Uterus (tissue), 4 donors: ENCODE measurements around the gene ZMYND10. TPM values are rescaled to one million over a fixed set of nuclear protein-coding genes. Genes with fewer than 3 reads are reported as not detected.
A peak's percentile ranks its signal among the peaks of the same experiment; 100 is the strongest.

ENCODE experiments used
- DNase-seq, 2 donors: peaks; one replicate each; pipeline ENCODE4 v3.0.0-alpha.2; 2019 to 2020
- H3K27ac ChIP-seq, 2 donors: fragments of 200-600 bp; sonication (generic); 1 replicate in 1 of 2; 2 replicates in 1 of 2; pipeline ENCODE4 v1.5.1; 2016 to 2018
- H3K27me3 ChIP-seq, 2 donors: fragments of 200-600 bp; sonication (generic); one replicate each; pipeline ENCODE4 v1.5.1; 2018 to 2019; ENCODE audit warnings: control low read depth in 1 of 2
- H3K36me3 ChIP-seq, 2 donors: fragments of 200-600 bp; sonication (generic); one replicate each; pipeline ENCODE4 v1.5.1; 2019; ENCODE audit warnings: control low read depth in 1 of 2
- H3K4me1 ChIP-seq, 2 donors: fragments of 200-600 bp; sonication (generic); one replicate each; pipeline ENCODE4 v1.5.1; 2018 to 2019; ENCODE audit warnings: control low read depth in 1 of 2
- H3K4me3 ChIP-seq, 2 donors: fragments of 200-600 bp; sonication (generic); 1 replicate in 1 of 2; 2 replicates in 1 of 2; pipeline ENCODE4 v1.5.1; 2018 to 2019; ENCODE audit warnings: mild to moderate bottlenecking in 1 of 2
- H3K9me3 ChIP-seq, 2 donors: fragments of 200-600 bp; sonication (generic); one replicate each; pipeline ENCODE4 v1.5.1; 2019; ENCODE audit warnings: control low read depth in 1 of 2
- CTCF ChIP-seq, 4 experiments: fragments of 200-600 bp in 2 of 4; fragments of 450-650 bp in 2 of 4; sonication (generic) in 2 of 4; IDR thresholded peaks; one replicate each; pipeline ENCODE4 v1.5.1; 2016 to 2019; ENCODE audit warnings: antibody characterized with exemption in 4 of 4, mild to moderate bottlenecking in 2 of 4, moderate library complexity in 1 of 4
- POLR2A ChIP-seq, 2 donors: fragments of 450-650 bp; IDR thresholded peaks; one replicate each; pipeline ENCODE4 v1.6.1; 2016; ENCODE audit warnings: antibody characterized with exemption in 2 of 2, mild to moderate bottlenecking in 1 of 2, moderate library complexity in 1 of 2
- intact Hi-C: fragments of 100-400 bp; cut with DNase I; formaldehyde crosslinking; loops from one replicate; pipeline ENCODE4 v1.15.1; 2023; ENCODE audit warnings: low total_unique reads
- total RNA-seq, 4 donors: library from RNA; depleted of rRNA in 3 of 4; stranded (reverse); fragments of >200 nt in 3 of 4; gene quantifications; one replicate each; pipeline versions ENCODE4 v1.1.0 to v1.2.4, GENCODE V29; 2014 to 2023
- donor health status: DM: yes; HTN: yes; CAD: no.

The ZMYND10 gene
- total RNA-seq, 4 donors from 2014 or later = 1.5 to 11.4 (median 4.9) TPM

DNA sequence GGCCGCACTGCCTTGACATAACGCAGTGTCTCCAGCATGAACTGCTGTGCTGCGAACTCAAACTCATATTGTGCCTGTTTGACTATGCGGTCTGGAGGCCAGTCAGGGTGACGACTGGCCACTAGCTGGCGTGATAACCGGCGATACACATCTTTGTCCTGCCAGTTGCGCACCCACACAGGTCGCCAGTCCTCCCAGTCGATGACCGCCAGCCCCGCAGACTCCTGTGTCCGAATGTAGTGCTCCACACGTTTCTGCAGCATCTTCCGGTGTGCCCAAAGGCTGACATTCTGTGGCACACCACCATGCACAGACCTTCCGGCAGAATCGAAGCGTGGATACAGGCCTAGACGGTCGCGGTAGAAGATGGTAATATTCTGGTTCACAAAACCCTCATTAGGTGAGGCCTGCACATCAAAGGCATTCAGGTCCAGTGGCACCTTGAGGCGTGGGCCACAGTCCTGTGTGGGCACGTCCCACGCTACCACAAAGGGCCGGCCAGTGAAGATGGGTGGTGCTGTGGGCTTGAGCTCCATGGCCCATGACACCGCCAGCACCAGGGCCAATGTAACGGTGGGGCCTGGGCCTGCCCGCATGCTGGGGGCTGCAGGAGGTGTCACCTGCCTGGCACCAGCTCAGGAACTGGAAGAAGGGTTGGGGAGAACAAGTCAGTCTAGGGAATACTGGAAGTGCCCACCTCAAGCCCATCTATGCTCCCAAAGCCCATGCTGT lies 25.5 kb downstream of the ZMYND10 start:
- Histone ChIP-seq H3K36me3 (no peaks in the 10 kb centered on the region), H3K4me3 (peak overlapping the region; percentile 71 to 83), H3K27me3 (no peaks in the 10 kb centered on the region), H3K27ac (peak overlapping the region; percentile 95 to 96), H3K9me3 (no peaks in the 10 kb centered on the region), H3K4me1 (peaks cover 0 to 32% of the 10 kb centered on the region in 2 donors)
- no peak for TF ChIP-seq CTCF (IDR thresholded peaks at IDR 0.05)
- TF ChIP-seq POLR2A (IDR thresholded peaks at IDR 0.05) = no peak
- intact Hi-C loops = no loop called here
- peak in 1 of 2 donors; percentile 31 for DNase-seq

GRCh38 chr3:50319181-50319893 lies 26.2 kb downstream of the ZMYND10 start:
- DNase-seq = no peak
- Histone ChIP-seq H3K4me3 (peak overlapping the region in 1 of 2 donors; percentile 83), H3K4me1 (peaks cover 0 to 32% of the 10 kb centered on the region in 2 donors), H3K36me3 (no peaks in the 10 kb centered on the region), H3K9me3 (no peaks in the 10 kb centered on the region), H3K27me3 (no peaks in the 10 kb centered on the region), H3K27ac (peak overlapping the region in 1 of 2 donors; percentile 95)
- intact Hi-C loops = no loop called here
- TF ChIP-seq POLR2A (IDR thresholded peaks at IDR 0.05) = no peak
- TF ChIP-seq CTCF (IDR thresholded peaks at IDR 0.05) = no peak

GRCh38 chr3:50318615-50319014 lies 26.9 kb downstream of the ZMYND10 start:
- intact Hi-C loops = no loop called here
- DNase-seq = no peak
- TF ChIP-seq POLR2A (IDR thresholded peaks at IDR 0.05) = no peak
- no peak for TF ChIP-seq CTCF (IDR thresholded peaks at IDR 0.05)
- Histone ChIP-seq H3K4me3 (no peak overlapping the region), H3K4me1 (peaks cover 0 to 32% of the 10 kb centered on the region in 2 donors), H3K9me3 (no peaks in the 10 kb centered on the region), H3K27ac (peak overlapping the region in 1 of 2 donors; percentile 95), H3K27me3 (no peaks in the 10 kb centered on the region), H3K36me3 (no peaks in the 10 kb centered on the region)

- Histone ChIP-seq H3K27me3 (no peaks in the 10 kb centered on the region), H3K36me3 (no peaks in the 10 kb centered on the region), H3K4me1 (peaks cover 0 to 32% of the 10 kb centered on the region in 2 donors), H3K4me3 (no peak overlapping the region), H3K27ac (peak overlapping the region in 1 of 2 donors; percentile 43), H3K9me3 (no peaks in the 10 kb centered on the region)
- intact Hi-C loops = no loop called here
- no peak for DNase-seq
- TF ChIP-seq CTCF (IDR thresholded peaks at IDR 0.05) = no peak
- TF ChIP-seq POLR2A (IDR thresholded peaks at IDR 0.05) = no peak
Observed at GRCh38 chr3:50318163-50318562, 27.4 kb downstream of the ZMYND10 start.

GRCh38 chr3:50317300-50317699 lies 28.2 kb downstream of the ZMYND10 start:
- DNase-seq = no peak
- Histone ChIP-seq H3K36me3 (no peaks in the 10 kb centered on the region), H3K9me3 (no peaks in the 10 kb centered on the region), H3K27me3 (no peaks in the 10 kb centered on the region), H3K4me1 (peaks cover 0 to 28% of the 10 kb centered on the region in 2 donors), H3K27ac (peak overlapping the region; percentile 43), H3K4me3 (no peak overlapping the region)
- TF ChIP-seq POLR2A (IDR thresholded peaks at IDR 0.05) (no peak), CTCF (IDR thresholded peaks at IDR 0.05) (no peak)
- intact Hi-C loops = no loop called here
